Right kidney (tissue), 1 donor: ENCODE data around the gene LAD1.

Experiments
- DNase-seq: peaks from one replicate; pipeline ENCODE4 v3.0.0-alpha.2; 2016

Gene LAD1

GRCh38 chr1:201347498-201348210 is 51.5 kb downstream of the LAD1 start:
- DNase-seq: no peak

GRCh38 chr1:201346987-201347386 is 52.1 kb downstream of the LAD1 start:
- no peak for DNase-seq

GRCh38 chr1:201346337-201346939 is 52.7 kb downstream of the LAD1 start:
- no peak for DNase-seq

DNA sequence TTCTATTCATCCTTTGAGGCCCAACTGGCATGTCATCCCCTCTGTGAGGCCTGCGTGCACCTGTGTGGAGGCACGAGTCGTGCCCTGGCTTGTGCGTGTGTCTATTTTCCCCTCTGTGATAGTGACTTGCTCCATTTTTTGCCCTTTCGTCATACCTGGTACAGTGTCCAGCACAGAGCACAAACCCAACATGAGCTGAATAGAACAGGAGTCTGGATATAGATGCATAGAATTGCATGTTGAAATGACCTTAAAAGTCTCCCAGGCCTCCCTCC is 54.1 kb downstream of the LAD1 start:
- no peak for DNase-seq

DNA sequence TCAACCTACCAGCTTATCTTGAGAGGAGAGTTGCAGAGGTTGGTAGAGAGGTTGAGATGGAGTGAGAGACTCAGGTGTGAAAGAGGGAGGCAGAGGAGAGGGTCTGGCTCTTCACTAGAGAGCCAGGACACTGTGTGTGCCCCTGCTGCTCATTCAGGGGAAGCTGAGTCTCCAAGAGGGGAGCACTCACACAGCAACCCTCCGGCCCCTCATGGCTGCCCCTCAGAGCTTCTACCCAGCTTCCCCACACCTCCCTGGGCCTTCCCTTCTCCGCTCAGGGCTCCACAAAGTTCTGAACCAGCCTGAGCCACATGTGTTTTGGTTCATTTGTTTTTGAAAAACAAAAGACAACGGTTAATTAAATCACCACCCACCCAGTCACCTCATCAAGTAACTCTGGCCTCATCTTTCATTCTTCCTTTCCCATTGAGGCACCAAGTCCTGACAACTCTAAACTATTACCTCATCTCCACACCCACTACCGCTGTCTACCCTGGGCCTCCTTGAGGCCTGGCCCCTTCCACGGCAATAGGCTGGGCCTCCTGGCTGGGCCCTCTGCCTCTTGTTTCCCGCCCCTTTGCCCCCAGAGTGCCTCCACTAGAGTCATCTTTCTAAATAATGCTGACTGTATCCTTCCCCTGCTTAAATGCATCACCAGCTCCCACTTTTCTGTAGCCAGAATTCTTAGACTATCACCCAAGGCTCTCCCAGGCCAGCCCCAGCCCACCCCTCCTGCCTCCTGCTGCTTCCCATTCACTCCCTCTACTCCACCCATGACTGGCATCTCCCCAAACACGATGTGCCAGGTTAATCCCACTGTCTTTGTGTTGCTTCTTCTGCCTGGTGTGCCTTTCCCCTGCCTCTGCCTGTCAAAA is 54.7 kb downstream of the LAD1 start:
- no peak for DNase-seq

DNA sequence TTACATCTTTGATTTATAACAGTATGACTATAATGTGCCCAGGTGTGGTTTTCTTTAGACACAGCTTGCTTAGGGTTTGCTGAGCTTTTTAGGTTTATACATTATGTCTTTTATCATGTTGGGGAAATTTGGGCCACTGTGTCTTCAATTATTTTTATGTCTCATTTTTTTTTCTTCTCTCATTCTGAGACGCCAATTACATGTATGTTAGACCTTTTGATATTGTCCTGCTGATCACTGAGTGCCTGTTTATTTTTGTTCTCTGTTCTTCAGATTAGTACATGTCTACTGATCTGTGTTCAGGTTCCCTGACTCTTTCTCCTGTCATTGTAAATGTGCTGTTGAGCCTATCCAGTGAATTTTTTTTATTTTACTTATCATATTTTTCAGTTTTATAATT is 57.7 kb downstream of the LAD1 start:
- no peak for DNase-seq

DNA sequence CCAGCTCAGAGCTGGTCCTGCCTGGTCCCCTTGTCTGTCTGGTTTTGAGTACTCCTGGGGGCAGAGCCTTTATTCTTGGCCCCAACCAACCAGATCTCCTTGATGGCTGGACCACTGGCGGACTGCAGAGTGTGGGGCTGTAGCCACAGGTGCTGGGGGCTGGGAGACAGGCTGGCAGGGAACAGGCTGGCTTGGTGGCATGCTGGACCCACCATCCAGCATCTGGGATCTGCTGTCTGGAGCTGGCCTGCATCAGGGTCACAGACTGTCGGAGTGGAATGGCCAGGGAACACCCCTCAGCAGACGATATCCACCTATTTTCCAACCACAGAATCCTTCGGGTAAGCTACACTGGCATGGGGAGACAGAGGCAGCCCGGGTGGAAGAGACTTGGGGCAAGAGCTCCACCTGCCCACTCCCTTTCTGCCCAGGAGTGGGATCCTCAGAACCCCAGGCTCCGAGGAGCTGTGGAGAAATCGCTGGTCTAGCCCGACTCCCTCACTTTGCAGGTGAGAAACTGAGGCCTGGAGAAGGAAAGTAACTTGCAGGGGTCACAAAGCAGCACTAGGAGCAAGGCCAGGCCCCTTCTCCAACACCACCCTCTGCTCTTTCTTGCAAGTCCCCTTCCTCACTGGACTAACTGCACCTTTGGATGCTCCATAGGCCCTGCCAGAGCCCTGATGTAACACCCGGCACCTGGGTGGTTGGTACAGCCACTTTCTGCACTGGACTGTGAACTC is 62.2 kb downstream of the LAD1 start:
- DNase-seq: no peak

DNA sequence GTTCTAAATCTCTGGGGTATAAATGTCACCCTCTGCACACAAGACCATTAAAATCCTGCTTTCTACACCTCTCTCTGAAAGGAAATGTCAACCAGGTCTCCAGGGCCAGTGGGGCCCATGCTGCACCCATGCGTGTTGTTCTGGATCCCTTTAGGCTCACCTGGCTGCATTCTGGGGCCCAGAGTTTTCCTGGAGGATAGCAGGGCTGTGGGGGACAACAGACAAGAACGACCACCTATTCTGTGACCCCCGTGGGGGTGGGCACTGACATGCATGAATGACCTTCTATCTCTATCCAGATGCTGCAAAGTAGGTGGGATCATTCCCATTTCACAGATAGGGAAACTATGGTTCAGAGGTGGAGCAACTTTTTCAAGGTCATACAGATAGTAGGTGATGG is 63.2 kb downstream of the LAD1 start:
- DNase-seq: no peak

- no peak for DNase-seq
These were observed 63.8 kb downstream of the LAD1 start for GRCh38 chr1:201335174-201335870.

DNA sequence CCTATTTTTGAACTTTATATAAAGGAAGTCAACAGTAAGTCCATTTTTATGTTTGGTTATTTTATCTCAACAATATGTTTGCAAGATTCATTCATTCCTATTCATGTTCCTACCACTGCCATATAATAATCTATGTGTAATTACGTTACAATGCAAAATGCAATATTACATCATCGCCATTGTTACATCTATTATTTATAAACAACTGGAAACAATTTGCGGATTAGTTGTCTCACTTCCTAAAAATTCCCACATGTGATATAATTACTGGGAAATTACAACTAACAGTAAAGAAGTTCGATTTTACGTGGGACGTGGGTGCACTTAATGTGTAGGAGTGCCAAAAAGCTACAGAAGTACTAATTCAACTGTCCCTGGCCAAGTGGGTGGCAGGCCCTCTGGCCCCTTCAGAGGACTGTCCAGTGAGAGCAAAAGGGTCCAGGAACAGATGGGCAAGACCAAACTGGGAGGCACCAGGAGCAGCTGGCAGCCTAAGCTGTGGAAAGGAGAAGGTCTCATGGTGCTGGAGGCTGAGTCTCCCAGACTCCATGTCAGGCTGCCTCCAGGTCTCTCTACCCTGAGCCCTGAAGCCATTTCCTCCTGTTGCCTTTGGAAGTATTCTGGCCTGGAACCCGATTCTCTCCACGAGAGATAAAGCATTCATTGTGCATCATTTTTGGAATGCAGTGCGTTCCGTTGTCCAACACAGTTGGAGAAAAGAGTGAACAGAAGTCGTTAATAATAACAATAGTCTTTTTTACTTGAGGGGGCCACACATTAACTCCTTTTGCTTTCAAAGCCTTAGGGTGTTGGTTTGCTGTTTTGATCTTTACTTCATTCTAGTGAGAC is 64.6 kb downstream of the LAD1 start:
- no peak for DNase-seq

GRCh38 chr1:201332616-201333335 is 66.3 kb downstream of the LAD1 start:
- no peak for DNase-seq

DNA sequence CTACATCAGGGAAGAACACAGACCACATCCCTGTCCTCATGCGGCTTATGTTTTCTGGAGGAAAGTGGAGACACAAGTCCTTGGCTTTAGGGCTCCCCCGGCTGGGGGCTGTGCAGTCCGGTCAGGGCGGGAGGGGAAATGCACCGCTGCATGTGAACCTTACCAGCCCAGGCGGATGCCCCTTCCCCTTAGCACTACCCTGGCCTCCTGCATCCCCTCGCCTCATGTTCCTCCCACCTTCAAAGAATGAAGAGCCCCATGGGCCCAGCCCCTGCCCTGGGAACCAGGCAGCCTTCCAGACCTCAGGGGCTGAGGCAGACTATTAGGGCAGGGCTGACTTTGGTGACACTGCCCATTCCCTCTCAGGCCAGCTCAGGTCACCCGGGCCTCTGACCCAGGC is 67.1 kb downstream of the LAD1 start:
- DNase-seq: no peak

DNA sequence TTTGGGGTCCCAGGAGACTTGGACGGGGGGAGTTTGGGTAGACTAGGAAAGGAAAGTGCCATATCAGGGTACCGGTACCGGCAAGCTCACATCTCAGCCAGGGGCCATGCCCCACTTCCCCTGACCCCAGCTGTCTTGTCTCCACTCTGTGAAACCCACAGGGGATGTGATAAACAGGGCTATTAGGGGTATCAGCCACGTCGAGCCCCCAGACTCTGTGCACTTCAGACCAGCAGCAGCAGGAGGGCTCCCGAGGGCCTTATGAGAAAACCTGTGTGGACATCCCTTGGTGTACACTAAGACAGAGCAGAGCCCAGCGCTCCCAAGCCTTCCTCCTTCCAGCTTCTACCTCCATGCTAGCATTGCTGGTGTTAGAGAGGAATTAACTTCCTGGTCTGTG is 68.0 kb downstream of the LAD1 start:
- no peak for DNase-seq
